ENCODE measurements around the gene EFCAB5. TPM values are rescaled to one million over a fixed set of nuclear protein-coding genes. Genes with fewer than 3 reads are reported as not detected.

Gene EFCAB5
- total and polyA plus RNA-seq, 8 donors: 0.09 to 0.54 (median 0.38) TPM; not detected in 1

DNA sequence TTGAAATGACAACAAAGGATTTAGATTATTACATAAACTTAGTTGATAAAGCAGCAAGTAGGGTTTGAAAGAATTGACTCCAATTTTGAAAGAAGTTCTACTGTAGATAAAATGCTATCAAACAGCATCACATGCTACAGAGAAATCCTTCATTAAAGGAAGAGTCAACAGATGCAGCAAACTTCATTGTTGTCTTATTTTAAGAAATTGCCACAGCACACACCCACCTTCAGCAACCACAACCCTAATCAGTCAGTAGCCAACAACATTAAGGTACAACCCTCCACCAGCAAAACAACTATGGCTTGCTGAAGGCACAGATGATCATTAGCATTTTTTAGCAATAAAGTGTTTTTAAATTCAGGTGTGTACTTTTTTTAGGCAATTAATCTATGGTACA, 100.1 kb downstream of the EFCAB5 start:
- intact Hi-C loops (cut with DNase I): no loop called here
- FAIRE-seq (no peak), DNase-seq (no peak), ATAC-seq (no peak)
- no peak overlapping the region for H3K4me3 ChIP-seq
- no peaks in the 10 kb centered on the region for H3K4me1 ChIP-seq
- H3K36me3 ChIP-seq: no peaks in the 10 kb centered on the region
- TF ChIP-seq, protein P1, sequence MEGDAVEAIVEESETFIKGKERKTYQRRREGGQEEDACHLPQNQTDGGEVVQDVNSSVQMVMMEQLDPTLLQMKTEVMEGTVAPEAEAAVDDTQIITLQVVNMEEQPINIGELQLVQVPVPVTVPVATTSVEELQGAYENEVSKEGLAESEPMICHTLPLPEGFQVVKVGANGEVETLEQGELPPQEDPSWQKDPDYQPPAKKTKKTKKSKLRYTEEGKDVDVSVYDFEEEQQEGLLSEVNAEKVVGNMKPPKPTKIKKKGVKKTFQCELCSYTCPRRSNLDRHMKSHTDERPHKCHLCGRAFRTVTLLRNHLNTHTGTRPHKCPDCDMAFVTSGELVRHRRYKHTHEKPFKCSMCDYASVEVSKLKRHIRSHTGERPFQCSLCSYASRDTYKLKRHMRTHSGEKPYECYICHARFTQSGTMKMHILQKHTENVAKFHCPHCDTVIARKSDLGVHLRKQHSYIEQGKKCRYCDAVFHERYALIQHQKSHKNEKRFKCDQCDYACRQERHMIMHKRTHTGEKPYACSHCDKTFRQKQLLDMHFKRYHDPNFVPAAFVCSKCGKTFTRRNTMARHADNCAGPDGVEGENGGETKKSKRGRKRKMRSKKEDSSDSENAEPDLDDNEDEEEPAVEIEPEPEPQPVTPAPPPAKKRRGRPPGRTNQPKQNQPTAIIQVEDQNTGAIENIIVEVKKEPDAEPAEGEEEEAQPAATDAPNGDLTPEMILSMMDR (IDR thresholded peaks at IDR 0.05): no peak
- no peak overlapping the region for H3K27ac ChIP-seq
- H3K9me3 ChIP-seq: no peaks in the 10 kb centered on the region
- H3K27me3 ChIP-seq: no peaks in the 10 kb centered on the region

- FAIRE-seq (no peak), ATAC-seq (no peak), DNase-seq (no peak)
- TF ChIP-seq, protein P1 (IDR thresholded peaks at IDR 0.05): no peak
- no peaks in the 10 kb centered on the region for H3K4me1 ChIP-seq
- intact Hi-C loops (cut with DNase I): no loop called here
- no peak overlapping the region for H3K4me3 ChIP-seq
- 58 to 65% methylated on average over 4 of the region's 4 CpGs for WGBS, 2 donors
- no peaks in the 10 kb centered on the region for H3K36me3 ChIP-seq
- no peaks in the 10 kb centered on the region for H3K9me3 ChIP-seq
- no peaks in the 10 kb centered on the region for H3K27me3 ChIP-seq
- H3K27ac ChIP-seq: no peak overlapping the region
Measured at GRCh38 chr17:30062372-30062771, 120.9 kb downstream of the EFCAB5 start.

DNA sequence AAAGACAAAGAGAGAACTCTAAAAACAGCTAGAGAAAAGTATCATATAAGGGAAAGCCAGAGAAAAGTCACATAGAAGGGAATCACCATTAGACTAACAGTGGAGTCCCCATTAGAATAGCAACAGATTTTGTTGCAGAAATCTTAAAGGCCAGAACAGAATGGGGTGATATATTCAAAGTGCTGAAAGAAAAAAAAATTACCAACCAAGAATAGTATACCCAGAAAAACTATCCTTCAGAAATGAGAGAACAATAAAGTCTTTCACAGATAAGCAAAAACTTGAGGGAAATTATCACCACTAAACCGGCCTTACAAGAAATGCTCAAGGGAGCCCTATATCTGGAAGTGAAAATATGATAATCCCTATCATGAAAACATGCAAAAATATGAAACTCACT, 123.3 kb downstream of the EFCAB5 start:
- Histone ChIP-seq H3K36me3 (no peaks in the 10 kb centered on the region), H3K27ac (no peak overlapping the region), H3K27me3 (no peaks in the 10 kb centered on the region), H3K4me3 (no peak overlapping the region), H3K9me3 (no peaks in the 10 kb centered on the region), H3K4me1 (no peaks in the 10 kb centered on the region)
- 45 to 80% methylated on average over 1 of the region's 1 CpG for WGBS, 2 donors
- FAIRE-seq (no peak), ATAC-seq (no peak), DNase-seq (no peak)
- intact Hi-C loops (cut with DNase I): no loop called here
- TF ChIP-seq, protein P1 (IDR thresholded peaks at IDR 0.05): no peak

DNA sequence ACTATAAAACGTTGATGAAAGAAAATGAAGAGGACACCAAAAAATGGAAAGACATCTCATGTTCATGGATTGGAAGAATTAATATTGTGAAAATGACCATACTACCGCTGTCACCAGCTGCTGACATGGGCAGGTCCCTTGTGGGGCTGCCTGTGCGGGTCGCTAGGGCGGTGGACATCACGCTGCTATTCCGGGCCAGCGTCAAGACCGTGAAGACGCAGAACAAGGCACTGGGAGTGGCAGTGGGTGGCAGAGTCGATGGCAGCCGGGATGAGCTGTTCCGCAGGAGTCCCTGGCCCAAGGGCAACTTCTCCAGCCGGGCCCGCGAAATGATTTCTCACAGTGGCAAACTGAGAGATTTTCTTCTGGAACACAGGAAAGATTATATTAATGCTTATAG, 127.0 kb downstream of the EFCAB5 start:
- ATAC-seq (no peak), FAIRE-seq (no peak), DNase-seq (no peak)
- intact Hi-C loops (cut with DNase I): no loop called here
- Histone ChIP-seq H3K4me3 (no peak overlapping the region), H3K4me1 (no peaks in the 10 kb centered on the region), H3K27me3 (no peaks in the 10 kb centered on the region), H3K27ac (no peak overlapping the region), H3K9me3 (no peaks in the 10 kb centered on the region), H3K36me3 (no peaks in the 10 kb centered on the region)
- TF ChIP-seq, protein P1 (IDR thresholded peaks at IDR 0.05): no peak
- 88 to 92% methylated on average over 16 of the region's 16 CpGs for WGBS, 2 donors

DNA sequence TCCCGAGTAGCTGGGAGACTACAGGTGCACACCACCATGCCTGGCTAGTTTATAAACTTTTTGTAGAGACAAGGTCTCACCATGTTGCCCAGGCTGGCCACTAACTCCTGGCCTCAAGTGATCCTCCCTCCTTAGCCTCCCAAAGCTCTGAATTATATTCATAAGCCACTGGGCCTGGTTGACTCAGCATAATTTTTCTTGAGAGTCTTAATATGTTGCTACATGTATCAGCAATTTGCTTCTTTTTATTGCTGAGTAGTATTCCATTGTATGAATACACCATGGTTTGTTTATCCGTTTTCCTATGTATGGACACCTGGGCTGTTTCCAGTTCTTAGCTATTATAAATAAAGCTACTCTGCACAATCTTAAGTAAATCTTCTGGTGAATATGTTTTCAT, 132.8 kb downstream of the EFCAB5 start:
- Histone ChIP-seq H3K27me3 (no peaks in the 10 kb centered on the region), H3K9me3 (no peaks in the 10 kb centered on the region), H3K36me3 (no peaks in the 10 kb centered on the region), H3K4me3 (no peak overlapping the region), H3K27ac (no peak overlapping the region), H3K4me1 (no peaks in the 10 kb centered on the region)
- TF ChIP-seq, protein P1 (IDR thresholded peaks at IDR 0.05): no peak
- DNase-seq (no peak), FAIRE-seq (no peak), ATAC-seq (no peak)
- intact Hi-C loops (cut with DNase I): no loop called here
- WGBS, 2 donors: 74 to 79% methylated on average over 2 of the region's 2 CpGs

Data from pancreas (tissue), 10 donors.